ENCODE results near the gene TRIM31. TPM values are rescaled to one million over a fixed set of nuclear protein-coding genes. Genes with fewer than 3 reads are reported as not detected.

Gene TRIM31
- total RNA-seq, 3 donors from 2014 or later = 121 to 202 (median 182) TPM

GRCh38 chr6:30155520-30156261 is 42.8 kb upstream of the TRIM31 start:
- Histone ChIP-seq H3K36me3 (ENCODE audit: low read depth) (no peaks in the 10 kb centered on the region), H3K4me1 (ENCODE audit: low read depth) (peaks cover 13% of the 10 kb centered on the region), H3K4me3 (no peak overlapping the region), H3K9me3 (no peaks in the 10 kb centered on the region)
- intact Hi-C loops (cut with DNase I, micrococcal nuclease) = no loop called here
- ATAC-seq (no peak), DNase-seq (no peak)
- TF ChIP-seq CTCF (IDR thresholded peaks at IDR 0.05) = no peak

- intact Hi-C loops (cut with DNase I, micrococcal nuclease) = no loop called here
Observed at GRCh38 chr6:30154709-30155519, 42.0 kb upstream of the TRIM31 start.

GRCh38 chr6:30154061-30154460 is 41.2 kb upstream of the TRIM31 start:
- Histone ChIP-seq H3K36me3 (ENCODE audit: low read depth) (no peaks in the 10 kb centered on the region), H3K4me1 (ENCODE audit: low read depth) (peaks cover 13% of the 10 kb centered on the region), H3K9me3 (no peaks in the 10 kb centered on the region), H3K4me3 (no peak overlapping the region)
- ATAC-seq (no peak), DNase-seq (no peak)
- TF ChIP-seq CTCF (IDR thresholded peaks at IDR 0.05) = no peak
- intact Hi-C loops (cut with DNase I, micrococcal nuclease) = no loop called here

More at GRCh38 chr6:30154709-30155519, 42.0 kb upstream of the TRIM31 start:
- Histone ChIP-seq H3K9me3 (no peaks in the 10 kb centered on the region), H3K36me3 (ENCODE audit: low read depth) (no peaks in the 10 kb centered on the region), H3K4me1 (ENCODE audit: low read depth) (peaks cover 13% of the 10 kb centered on the region), H3K4me3 (no peak overlapping the region)
- ATAC-seq = peak; percentile 85
- TF ChIP-seq CTCF (IDR thresholded peaks at IDR 0.05) = no peak
- DNase-seq = peak in 2 of 3 donors; percentile 65 to 73

- no peak for TF ChIP-seq CTCF (IDR thresholded peaks at IDR 0.05)
- no peaks in the 10 kb centered on the region for H3K9me3 ChIP-seq
- H3K36me3 ChIP-seq (ENCODE audit: low read depth) = no peaks in the 10 kb centered on the region
- no peak overlapping the region for H3K4me3 ChIP-seq
- intact Hi-C loops (cut with DNase I, micrococcal nuclease) = no loop called here
- peaks cover 13% of the 10 kb centered on the region for H3K4me1 ChIP-seq (ENCODE audit: low read depth)
- DNase-seq (no peak), ATAC-seq (no peak)
Observed at GRCh38 chr6:30152910-30153610, 40.2 kb upstream of the TRIM31 start.

- intact Hi-C loops (cut with DNase I, micrococcal nuclease) = no loop called here
- peak; percentile 12 for ATAC-seq
- H3K4me3 ChIP-seq = no peak overlapping the region
- peaks cover 11% of the 10 kb centered on the region for H3K4me1 ChIP-seq (ENCODE audit: low read depth)
- DNase-seq = no peak
- H3K36me3 ChIP-seq (ENCODE audit: low read depth) = no peaks in the 10 kb centered on the region
- TF ChIP-seq CTCF (IDR thresholded peaks at IDR 0.05) = no peak
- H3K9me3 ChIP-seq = no peaks in the 10 kb centered on the region
Observed at GRCh38 chr6:30152016-30152673, 39.3 kb upstream of the TRIM31 start.
